RWPE2 (cell line): ENCODE measurements around the gene PRRC2A.

ENCODE experiments used
- ATAC-seq: fragments of 200-7000 bp; cut with Tn5 transposase; 3 replicates; pipeline ENCODE4 v1.9.1; 2021; ENCODE audit warnings: low read depth
- DNase-seq: peaks from one replicate; pipeline ENCODE4 v3.0.0-alpha.2; 2020; ENCODE audit warnings: low spot score
- H3K27ac ChIP-seq: fragments of 450-650 bp; 2 replicates; pipeline ENCODE4 v1.5.1; 2017; ENCODE audit warnings: mild to moderate bottlenecking; ENCODE audit not compliant: poor library complexity, severe bottlenecking
- H3K27me3 ChIP-seq: fragments of 250-450 bp; sonication (Bioruptor Pico); 2 replicates; pipeline ENCODE4 v1.5.1; 2021; ENCODE audit warnings: mild to moderate bottlenecking, moderate library complexity; ENCODE audit not compliant: insufficient read depth, poor library complexity, severe bottlenecking
- H3K36me3 ChIP-seq: fragments of 250-450 bp; sonication (Bioruptor Pico); 2 replicates; pipeline ENCODE4 v1.5.1; 2020; ENCODE audit warnings: low read depth, mild to moderate bottlenecking, moderate library complexity
- H3K4me1 ChIP-seq: fragments of 250-450 bp; sonication (Bioruptor Pico); 2 replicates; pipeline ENCODE4 v1.5.1; 2021; ENCODE audit warnings: mild to moderate bottlenecking, moderate library complexity; ENCODE audit not compliant: insufficient read depth, poor library complexity, severe bottlenecking
- H3K4me3 ChIP-seq: fragments of 250-450 bp; sonication (Bioruptor Pico); 2 replicates; pipeline ENCODE4 v1.5.1; 2021; ENCODE audit warnings: mild to moderate bottlenecking, moderate library complexity; ENCODE audit not compliant: severe bottlenecking
- H3K9me3 ChIP-seq: fragments of 250-450 bp; sonication (Bioruptor Pico); 2 replicates; pipeline ENCODE4 v1.5.1; 2021; ENCODE audit warnings: mild to moderate bottlenecking, moderate library complexity; ENCODE audit not compliant: severe bottlenecking
- CTCF ChIP-seq: fragments of 450-650 bp; IDR thresholded peaks from one replicate; pipeline ENCODE4 v1.5.1; 2017; ENCODE audit warnings: mild to moderate bottlenecking, moderate library complexity; ENCODE audit not compliant: poor library complexity, severe bottlenecking

PRRC2A gene

GRCh38 chr6:31580807-31581433, 39.6 kb upstream of the PRRC2A start:
- no peaks in the 10 kb centered on the region for H3K36me3 ChIP-seq
- peak; percentile 84 for ATAC-seq
- no peaks in the 10 kb centered on the region for H3K27me3 ChIP-seq
- no peaks in the 10 kb centered on the region for H3K9me3 ChIP-seq
- H3K4me3 ChIP-seq, result peak overlapping the region; percentile 52
- no peak for DNase-seq
- H3K4me1 ChIP-seq, result peaks cover 12% of the 10 kb centered on the region
- no peak overlapping the region for H3K27ac ChIP-seq
- TF ChIP-seq CTCF, result peak; percentile 98

- Histone ChIP-seq H3K27ac (no peak overlapping the region), H3K4me3 (peak overlapping the region; percentile 52)
Observed at GRCh38 chr6:31581434-31582229, 38.9 kb upstream of the PRRC2A start.

GRCh38 chr6:31582230-31582643, 38.3 kb upstream of the PRRC2A start, which contains the start of gene LTB:
TSS of gene LTB (minus strand) at chr6:31582424. CDS start at chr6:31582417, 7 bp downstream.
- DNase-seq (no peak), ATAC-seq (no peak)
- Histone ChIP-seq H3K4me1 (peaks cover 12% of the 10 kb centered on the region), H3K27me3 (no peaks in the 10 kb centered on the region), H3K36me3 (no peaks in the 10 kb centered on the region), H3K27ac (no peak within 1 kb of the TSS), H3K9me3 (no peaks in the 10 kb centered on the region), H3K4me3 (peak within 1 kb of the TSS; percentile 52)
- no peak for TF ChIP-seq CTCF

More at GRCh38 chr6:31581434-31582229, 38.9 kb upstream of the PRRC2A start:
- DNase-seq (no peak), ATAC-seq (no peak)
- peaks cover 12% of the 10 kb centered on the region for H3K4me1 ChIP-seq
- H3K36me3 ChIP-seq, result no peaks in the 10 kb centered on the region
- no peaks in the 10 kb centered on the region for H3K9me3 ChIP-seq
- no peak for TF ChIP-seq CTCF
- H3K27me3 ChIP-seq, result no peaks in the 10 kb centered on the region

- no peak for ATAC-seq
- H3K27ac ChIP-seq, result no peak overlapping the region
- H3K9me3 ChIP-seq, result no peaks in the 10 kb centered on the region
- TF ChIP-seq CTCF, result no peak
- no peak overlapping the region for H3K4me3 ChIP-seq
- DNase-seq, result no peak
- H3K27me3 ChIP-seq, result no peaks in the 10 kb centered on the region
- H3K36me3 ChIP-seq, result no peaks in the 10 kb centered on the region
- H3K4me1 ChIP-seq, result no peaks in the 10 kb centered on the region
Observed at GRCh38 chr6:31585491-31585890, 35.0 kb upstream of the PRRC2A start.
